HT1080 (cell line): Measurements from ENCODE around the gene OPN4. TPM values are rescaled to one million over a fixed set of nuclear protein-coding genes. Genes with fewer than 3 reads are reported as not detected.

ENCODE experiments used
- DNase-seq: peaks from one replicate; pipeline ENCODE4 v3.0.0-alpha.2; 2015; ENCODE audit warnings: low read depth
- total RNA-seq: library from RNA; depleted of rRNA; stranded (reverse); fragments of >200 nt; shearing (Covaris generic); gene quantifications from 2 replicates; pipeline ENCODE4 v1.2.3, GENCODE V29; 2014

The OPN4 gene
- total RNA-seq, 1 experiment from 2014 or later, result not detected

GRCh38 chr10:86647773-86648703 lies 6.3 kb upstream of the OPN4 start:
- DNase-seq, result peak; percentile 25

GRCh38 chr10:86648704-86649427 lies 5.5 kb upstream of the OPN4 start:
- peak; percentile 40 for DNase-seq

GRCh38 chr10:86649471-86650150 lies 4.7 kb upstream of the OPN4 start:
- no peak for DNase-seq

- no peak for DNase-seq
Observed at GRCh38 chr10:86650151-86650550, 4.2 kb upstream of the OPN4 start.

- DNase-seq, result no peak
Observed at GRCh38 chr10:86651021-86651471, 3.3 kb upstream of the OPN4 start.

GRCh38 chr10:86651631-86652331 lies 2.6 kb upstream of the OPN4 start:
- DNase-seq, result no peak

- no peak for DNase-seq
Observed at GRCh38 chr10:86652361-86653202, 1.8 kb upstream of the OPN4 start.

GRCh38 chr10:86653379-86653778 lies 968 bp upstream of the OPN4 start:
- no peak for DNase-seq

- DNase-seq, result no peak
Observed at GRCh38 chr10:86653987-86654386, 360 bp upstream of the OPN4 start.

GRCh38 chr10:86655173-86655540 lies 810 bp downstream of the OPN4 start:
- no peak for DNase-seq

- DNase-seq, result no peak
Observed at GRCh38 chr10:86655596-86655995, 1.2 kb downstream of the OPN4 start.

- no peak for DNase-seq
Observed at GRCh38 chr10:86657011-86657395, 2.7 kb downstream of the OPN4 start.

GRCh38 chr10:86657396-86658011 lies 3.2 kb downstream of the OPN4 start:
- no peak for DNase-seq

GRCh38 chr10:86658261-86658741 lies 4.0 kb downstream of the OPN4 start:
- no peak for DNase-seq

- no peak for DNase-seq
Observed at GRCh38 chr10:86658751-86659150, 4.4 kb downstream of the OPN4 start.

GRCh38 chr10:86659161-86659691 lies 4.9 kb downstream of the OPN4 start:
- DNase-seq, result no peak

- no peak for DNase-seq
Observed at GRCh38 chr10:86659721-86660453, 5.5 kb downstream of the OPN4 start.

GRCh38 chr10:86661161-86662025 lies 7.0 kb downstream of the OPN4 start:
- no peak for DNase-seq
